IMR-90 (cell line): ENCODE measurements around the gene CTNNBIP1.

Source experiments
- CTCF ChIP-seq: conservative IDR thresholded peaks from 2 replicates; pipeline ENCODE4 v1.5.1; 2012; ENCODE audit warnings: mild to moderate bottlenecking, low read depth, low read length, improper control_type of control experiment
- FOS ChIP-seq: fragments of 150-350 bp; IDR thresholded peaks from 2 replicates; pipeline ENCODE4 v1.6.1; 2016; ENCODE audit warnings: low read depth, low read length
- MAFK ChIP-seq: IDR thresholded peaks from 2 replicates; pipeline ENCODE4 v1.6.1; 2012; ENCODE audit warnings: low read depth, low read length, improper control_type of control experiment
- MAZ ChIP-seq: IDR thresholded peaks from 2 replicates; pipeline ENCODE4 v1.6.1; 2012; ENCODE audit warnings: low read depth, mild to moderate bottlenecking, low read length, improper control_type of control experiment, moderate library complexity, borderline replicate concordance
- MXI1 ChIP-seq: IDR thresholded peaks from 2 replicates; pipeline ENCODE4 v1.6.1; 2012; ENCODE audit warnings: low read depth, mild to moderate bottlenecking, low read length, moderate library complexity, borderline replicate concordance
- POLR2A ChIP-seq: IDR thresholded peaks from 2 replicates; pipeline ENCODE4 v1.6.1; 2012; ENCODE audit warnings: mild to moderate bottlenecking, low read depth, low read length
- RAD21 ChIP-seq: IDR thresholded peaks from 2 replicates; pipeline ENCODE4 v1.6.1; 2012; ENCODE audit warnings: low read length, improper control_type of control experiment
- RCOR1 ChIP-seq: IDR thresholded peaks from 2 replicates; pipeline ENCODE4 v1.6.1; 2012; ENCODE audit warnings: mild to moderate bottlenecking, low read length, improper control_type of control experiment; ENCODE audit not compliant: insufficient replicate concordance
- SMC3 ChIP-seq: fragments of 150-350 bp; IDR thresholded peaks from 2 replicates; pipeline ENCODE4 v1.6.1; 2016; ENCODE audit warnings: low read depth, mild to moderate bottlenecking, antibody characterized with exemption, low read length, moderate library complexity
- USF2 ChIP-seq: fragments of 150-350 bp; IDR thresholded peaks from 2 replicates; pipeline ENCODE4 v1.6.1; 2017; ENCODE audit warnings: mild to moderate bottlenecking, antibody characterized with exemption, low read length, low read depth

- TF ChIP-seq SMC3 (no peak), CTCF (no peak), RAD21 (no peak), MAFK (no peak), POLR2A (no peak), FOS (no peak), USF2 (no peak), MAZ (no peak), MXI1 (no peak), RCOR1 (no peak)
These were observed 28.2 kb downstream of the CTNNBIP1 start for GRCh38 chr1:9881838-9882249.
